ENCODE data around the gene C1QTNF2.
A peak's percentile ranks its signal among the peaks of the same experiment; 100 is the strongest.
"Not testable (repeated sequence)": the region's sequence is repeated elsewhere in the genome, so short reads cannot be mapped to it uniquely, and the experiment has no call there.

C1QTNF2 gene

DNA sequence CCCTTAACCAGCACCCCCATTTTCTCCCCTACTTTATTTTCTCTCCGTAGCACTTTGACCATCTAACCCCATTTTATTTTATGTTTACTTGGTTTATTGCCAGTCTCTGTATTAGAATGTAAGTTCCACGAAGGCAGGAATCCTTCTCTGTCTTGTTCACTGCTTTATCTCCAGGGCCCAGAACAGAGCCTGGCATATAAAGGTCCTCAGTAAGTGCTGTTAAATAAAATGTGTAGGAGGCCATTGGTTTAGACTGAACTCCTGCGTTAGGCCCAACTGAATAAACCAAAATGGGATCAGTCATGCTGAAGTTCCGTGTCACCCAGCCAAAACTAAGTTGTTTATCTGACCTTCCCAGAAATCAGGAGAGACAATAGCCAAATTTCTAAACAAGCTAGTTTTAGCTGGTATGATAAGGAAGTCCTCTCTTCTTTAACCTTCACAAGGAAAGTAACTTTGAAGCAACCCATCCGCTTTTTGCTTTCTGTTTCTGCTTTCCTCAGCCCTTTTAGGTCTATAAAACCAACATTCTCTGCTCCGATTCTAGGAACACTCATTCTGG lies 29.0 kb downstream of the C1QTNF2 start:
- no peak for DNase-seq

DNA sequence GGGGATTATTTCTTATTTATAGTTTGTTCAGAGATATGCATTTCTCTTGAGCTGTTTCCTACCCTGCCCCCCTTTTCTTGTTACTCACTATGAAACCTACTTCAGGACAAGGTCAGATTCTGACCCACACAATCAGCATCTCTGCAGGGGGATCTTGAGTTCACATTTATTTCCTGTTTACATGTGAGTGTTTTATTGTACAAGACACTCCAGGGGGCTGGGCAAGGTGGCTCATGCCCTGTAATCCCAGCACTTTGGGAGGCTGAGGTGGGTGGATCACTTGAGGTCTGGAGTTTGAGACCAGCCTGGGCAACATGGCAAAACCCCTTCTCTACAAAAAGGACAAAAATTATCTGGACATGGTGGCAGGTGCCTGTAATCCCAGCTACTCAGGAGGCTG lies 29.9 kb downstream of the C1QTNF2 start:
- not testable (repeated sequence) for DNase-seq

DNA sequence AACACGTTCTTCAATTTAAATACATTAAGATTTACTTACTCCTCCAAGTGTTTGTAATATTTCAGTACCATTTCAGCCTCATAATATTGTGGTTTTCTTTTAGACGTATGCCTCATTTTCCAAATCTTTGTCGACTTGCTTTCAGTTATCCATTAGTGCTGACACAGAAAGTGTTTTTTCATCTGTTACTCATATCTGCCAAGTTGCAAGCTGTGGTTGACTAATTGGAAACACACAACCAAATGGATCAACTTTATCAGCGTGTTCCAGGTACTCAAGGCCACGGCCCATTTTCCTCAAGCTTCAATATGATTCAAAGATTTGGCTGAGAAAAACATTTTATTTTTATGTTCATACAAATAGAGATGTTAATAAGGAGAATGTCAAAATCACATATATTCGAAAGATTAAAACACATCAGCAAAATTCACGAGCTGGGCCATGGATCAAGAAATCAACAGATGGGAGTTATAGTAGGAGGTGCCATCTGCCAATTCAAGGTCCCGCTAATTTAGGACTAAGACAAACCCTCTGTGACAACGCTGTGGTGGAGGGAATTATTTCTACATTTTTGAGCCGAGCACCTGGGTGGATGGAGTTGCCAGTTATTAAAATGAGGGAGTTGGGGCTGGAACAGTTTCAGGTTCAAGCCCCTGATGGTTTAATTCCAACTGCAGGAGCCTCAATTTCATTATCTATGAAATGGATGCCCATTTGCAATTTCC lies 30.9 kb downstream of the C1QTNF2 start:
- peak; percentile 6 for DNase-seq

DNA sequence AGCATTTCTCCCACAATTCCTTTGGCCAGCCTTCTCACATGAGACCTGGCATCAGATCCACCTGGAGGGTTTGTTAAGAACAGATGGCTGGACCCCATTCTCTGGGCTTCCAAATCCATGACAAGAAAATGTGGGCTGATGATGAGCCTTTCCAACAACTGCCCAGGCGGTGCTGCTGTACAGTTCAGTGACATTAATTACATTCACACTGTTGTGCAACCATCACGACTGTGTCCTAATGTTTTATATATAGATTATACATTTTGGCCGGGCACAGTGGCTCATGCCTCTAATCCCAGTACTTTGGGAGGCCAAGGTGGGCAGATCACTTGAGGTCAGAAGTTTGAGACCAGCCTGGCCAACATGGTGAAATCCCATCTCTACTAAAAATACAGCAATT lies 35.7 kb downstream of the C1QTNF2 start:
- not testable (repeated sequence) for DNase-seq

DNA sequence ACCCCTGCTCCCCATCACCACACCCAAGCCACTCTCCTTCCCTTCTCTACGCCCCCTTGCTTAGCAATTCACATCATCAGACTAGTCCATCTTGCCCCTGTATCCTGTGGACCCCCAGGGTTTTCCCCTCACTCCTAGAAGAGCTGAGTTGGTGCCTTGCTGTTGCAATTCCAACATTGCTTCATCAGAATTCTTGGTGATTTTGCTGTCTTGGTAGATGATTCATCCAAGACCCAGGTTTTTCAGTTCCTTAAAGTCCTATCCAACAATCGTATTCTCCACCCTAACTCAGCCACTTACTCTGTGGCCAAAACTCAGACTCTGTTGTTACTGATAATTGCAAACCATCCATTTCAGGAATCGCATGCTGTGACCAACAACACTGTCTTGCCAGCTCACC lies 36.7 kb downstream of the C1QTNF2 start:
- peak; percentile 23 for DNase-seq

DNA sequence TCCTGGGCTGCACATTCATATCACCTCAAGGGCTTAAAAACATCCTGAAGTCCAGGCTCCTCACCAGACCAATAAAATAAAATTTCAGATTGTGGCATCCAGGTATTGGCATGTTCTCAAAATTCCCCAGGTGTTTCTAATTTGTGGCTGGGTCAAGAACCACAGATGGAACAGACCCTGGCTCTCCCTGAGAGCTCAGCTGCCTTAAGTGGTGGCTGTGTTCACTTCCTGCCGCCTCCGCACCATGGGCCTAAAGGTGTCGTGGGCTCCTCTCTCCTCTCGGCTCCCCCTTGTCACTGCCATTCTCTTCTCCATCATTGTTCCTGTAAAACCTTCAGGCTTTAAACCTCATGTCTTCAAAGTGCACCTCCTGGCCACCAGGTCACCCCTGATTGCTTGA lies 40.2 kb downstream of the C1QTNF2 start:
- DNase-seq = no peak

DNA sequence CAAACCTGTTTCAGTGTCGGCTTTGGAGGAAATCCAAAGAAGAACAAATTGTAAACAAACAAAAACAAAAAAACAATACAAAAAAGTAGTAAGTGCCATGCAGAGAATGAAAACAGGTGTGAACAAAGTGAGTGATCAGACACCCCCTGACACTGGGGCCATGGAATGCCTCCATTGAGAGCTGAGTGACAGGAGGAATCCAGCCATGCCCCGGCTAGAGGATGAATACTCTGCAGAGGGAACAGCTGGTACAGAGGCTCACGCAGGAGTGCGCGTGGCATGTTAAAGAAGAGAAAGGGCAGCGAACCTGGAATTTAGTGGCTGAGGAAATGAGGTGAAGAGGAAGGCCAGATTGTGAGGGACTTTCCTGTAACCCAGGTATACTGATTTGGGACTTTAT lies 42.6 kb downstream of the C1QTNF2 start:
- no peak for DNase-seq

DNA sequence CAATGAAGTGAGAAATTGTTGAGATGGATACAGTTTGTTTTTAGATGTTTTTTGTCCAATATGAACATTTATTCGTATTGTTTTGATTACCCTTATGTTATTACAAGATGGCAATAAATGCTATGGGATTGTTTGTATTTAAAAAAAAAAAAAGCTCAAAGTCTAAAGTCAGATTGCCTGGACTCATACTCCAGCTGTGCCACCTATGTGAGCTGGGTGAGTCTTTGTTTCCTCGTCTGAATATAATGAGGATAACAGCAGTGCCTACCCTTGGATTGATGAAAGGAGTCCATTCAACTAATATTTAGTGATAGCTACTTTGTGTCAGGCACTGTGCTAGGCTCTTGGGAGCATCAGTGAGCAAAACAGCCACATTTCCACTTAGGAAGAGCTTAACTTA lies 43.4 kb downstream of the C1QTNF2 start:
- DNase-seq = no peak

DNA sequence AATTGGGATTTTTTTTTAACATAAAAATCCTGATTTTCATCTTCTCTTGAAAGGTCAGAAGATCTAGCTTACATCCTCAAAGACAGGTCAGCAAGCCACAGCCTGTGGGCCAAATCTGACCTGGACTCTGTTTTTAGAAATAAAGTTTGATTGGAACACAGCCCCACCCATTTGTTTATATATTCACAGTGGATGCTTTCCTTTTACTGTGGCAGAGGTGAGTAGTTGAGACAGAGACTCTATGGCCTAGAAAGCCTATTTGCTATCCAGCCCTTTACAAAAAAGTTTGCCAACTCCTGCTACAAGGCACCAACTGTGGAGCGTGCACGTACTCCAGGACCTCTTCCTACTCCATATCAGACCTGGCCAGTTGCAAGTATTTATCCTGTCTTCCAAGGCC lies 44.7 kb downstream of the C1QTNF2 start:
- DNase-seq = no peak

DNA sequence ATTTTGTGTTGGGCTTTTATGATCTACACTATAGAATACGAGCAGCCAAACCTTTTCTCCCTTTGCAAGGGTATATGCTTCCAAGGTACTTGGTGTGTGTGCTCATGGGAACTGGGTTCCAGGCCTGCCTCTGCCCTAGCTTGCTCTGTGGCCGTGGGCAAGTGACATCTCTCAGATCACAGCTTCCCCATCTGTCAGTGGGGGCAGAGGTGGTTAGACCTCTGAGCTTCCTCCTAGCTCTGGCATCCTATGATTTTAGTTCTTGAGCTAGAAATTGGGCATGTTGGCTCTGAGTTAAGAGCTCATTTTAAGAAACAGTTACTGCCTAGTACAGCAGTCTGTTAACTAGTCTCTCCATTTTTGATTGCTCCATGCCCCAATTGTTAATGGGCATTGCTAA lies 45.5 kb downstream of the C1QTNF2 start:
- no peak for DNase-seq

DNA sequence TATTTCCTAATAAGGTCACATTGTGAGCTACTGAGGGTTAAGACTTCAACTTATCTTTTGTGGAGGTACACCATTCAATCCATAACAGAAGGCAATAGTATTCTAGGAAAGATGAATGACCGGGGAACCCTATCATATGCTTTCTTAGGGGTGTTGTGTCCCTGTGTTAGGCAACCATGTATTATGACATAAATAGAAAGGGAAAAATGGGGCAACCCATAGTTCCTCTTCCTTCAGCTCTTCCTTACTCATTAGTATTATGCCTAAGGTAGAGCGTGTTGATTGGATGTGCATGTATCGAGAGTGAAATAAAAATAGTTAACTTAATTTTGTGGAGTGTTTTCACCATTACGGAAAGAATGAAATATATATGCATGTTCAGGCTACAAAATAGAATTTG lies 52.0 kb downstream of the C1QTNF2 start:
- no peak for DNase-seq

DNA sequence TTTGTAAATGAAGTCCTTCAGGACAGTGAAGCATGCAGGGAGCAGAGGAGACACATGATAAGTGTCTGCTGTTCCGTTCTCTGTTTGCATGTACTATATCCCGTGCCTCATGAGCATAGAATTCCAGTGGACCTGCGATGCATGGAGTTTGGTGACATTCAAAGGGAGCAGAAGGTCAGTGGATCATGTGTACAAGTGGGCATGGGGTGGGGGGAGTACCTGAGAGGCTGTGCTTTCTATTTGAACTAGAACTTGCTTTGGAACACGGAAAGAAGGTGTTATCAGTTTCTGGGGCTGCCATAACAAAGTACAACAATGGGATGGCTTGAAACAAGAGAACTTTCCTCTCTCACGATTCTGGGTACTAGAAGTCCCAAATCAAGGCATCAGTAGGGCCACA lies 53.0 kb downstream of the C1QTNF2 start:
- DNase-seq = no peak

DNA sequence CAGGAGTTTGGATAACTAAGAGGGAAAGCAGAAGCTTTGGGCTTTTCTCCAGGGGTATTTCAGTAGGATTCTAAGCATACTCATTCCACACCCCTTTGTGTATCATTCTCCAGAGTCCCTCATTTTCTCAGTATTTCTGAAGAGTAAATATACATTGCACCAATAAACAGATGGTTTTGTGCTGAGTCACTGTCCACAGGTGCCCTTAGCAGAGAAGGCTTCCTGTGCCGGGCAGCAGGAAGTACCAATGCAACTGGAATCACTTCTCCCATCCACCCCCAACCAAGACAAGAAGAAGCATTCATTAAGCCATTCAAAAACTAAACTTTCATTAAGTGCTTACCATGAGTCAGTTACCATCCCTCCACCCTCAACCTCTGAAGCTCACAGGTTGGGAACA lies 54.5 kb downstream of the C1QTNF2 start:
- DNase-seq = no peak

DNA sequence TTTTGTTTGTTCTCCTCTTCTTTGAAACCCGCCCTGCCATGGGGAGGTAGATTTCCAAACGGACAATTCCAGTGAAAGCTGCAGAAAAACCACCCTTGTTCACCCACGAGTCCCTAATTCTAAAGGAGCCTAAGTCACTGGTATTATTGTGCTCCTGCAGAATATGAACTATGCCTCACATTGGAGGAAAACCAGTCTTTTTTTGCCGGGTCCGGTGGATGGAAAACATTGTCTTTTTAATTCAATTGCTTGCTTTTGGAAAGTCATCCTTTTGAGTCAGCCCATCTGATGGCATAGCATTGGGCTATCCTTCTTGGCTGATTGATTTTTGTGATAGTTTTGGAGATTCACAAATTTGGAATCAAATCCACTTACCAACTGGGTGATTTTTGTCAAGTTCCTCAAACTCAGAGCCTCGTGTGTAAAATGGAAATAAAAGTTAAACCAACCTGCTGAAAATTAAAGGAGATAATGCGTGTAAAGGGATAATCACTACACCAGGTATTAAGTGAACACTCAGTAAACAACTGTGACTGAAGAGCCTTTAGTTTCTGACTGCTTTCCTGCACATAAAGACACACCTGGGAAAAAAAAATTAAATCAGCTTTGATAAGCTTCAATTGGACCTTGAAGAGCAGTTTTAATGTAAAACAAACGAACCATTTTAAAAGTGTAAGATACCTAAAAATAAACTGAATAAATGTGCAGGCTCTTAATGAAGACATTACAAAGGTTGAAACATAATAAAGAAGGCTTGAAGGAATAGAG lies 57.3 kb downstream of the C1QTNF2 start:
- no peak for DNase-seq

DNA sequence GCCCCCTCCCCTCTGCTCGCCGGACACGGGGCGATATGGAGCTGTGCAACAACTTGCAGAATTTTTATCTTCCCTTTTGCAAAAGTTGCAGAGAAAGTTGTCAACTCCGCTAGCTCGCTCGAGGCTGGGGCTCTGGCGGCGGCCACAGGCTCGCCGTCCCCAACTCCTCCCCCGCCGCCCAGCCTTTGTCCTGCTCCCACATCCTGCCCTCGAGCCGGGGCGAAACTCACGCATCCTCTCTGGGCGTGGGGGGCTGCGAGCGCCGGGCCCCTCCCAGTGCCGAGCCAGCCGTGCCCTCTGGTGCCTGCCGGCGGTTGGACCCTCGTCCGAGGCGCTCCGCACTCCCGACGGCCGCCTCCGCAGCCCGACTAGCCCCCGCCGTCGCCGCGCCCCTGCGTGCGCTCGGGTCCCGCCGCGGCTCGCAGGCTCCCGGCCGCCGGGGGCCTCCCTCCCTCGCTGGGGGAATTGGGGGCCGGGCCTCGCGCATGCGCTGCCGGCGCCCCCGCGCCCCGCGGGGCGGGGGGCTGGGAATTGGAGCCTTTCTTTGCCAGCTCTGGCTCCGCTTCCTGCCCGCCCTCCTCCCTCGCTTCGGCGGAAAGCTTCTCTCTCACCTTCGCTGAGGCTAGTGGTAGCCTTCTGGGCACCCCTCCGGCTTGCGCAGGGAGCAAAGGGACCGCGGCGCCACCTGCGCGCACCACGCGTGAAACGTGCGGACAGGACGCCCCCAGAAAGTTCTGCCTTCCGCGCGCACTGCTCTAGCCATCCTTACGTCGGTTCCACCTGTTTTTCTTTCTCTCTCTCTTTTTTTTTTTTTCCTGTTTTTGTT lies 58.1 kb downstream of the C1QTNF2 start, which contains the start of gene CCNJL:
Gene CCNJL, minus strand, starts transcription at position 431 of the 826 bp plus-strand sequence. CDS start 641 bp downstream, outside the sequence.
- peak; percentile 68 for DNase-seq

DNA sequence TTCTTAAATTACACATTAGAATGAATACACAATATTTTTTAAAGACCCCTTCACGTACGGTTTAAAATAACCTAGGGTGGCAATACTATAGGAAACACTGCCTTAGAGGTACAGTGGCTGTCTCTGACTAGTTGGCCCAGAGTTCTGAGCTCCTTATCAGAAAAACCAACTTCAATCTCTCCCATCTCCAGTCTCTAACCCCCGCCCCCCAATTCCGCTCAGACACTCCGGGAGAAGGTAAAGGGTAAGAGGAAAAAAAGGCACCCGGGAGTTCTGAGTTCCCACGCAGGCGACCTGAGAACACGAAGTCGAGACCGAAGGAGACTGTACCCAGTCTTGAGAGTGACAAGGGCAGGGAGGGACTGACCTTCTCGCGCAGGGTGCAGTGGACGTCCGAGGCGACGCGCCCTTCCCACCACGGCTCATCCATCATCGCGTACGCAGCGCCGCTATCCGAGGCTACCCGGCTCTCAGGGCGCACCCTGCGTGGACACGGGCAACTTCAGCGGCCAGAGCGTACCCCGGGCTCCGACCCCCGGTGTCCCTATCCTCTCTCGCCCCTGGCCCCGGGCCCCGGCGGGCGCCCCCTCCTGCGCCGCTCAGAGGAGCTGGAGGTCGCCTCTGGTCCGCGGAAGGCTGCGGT lies 58.8 kb downstream of the C1QTNF2 start:
- peak; percentile 13 for DNase-seq

DNA sequence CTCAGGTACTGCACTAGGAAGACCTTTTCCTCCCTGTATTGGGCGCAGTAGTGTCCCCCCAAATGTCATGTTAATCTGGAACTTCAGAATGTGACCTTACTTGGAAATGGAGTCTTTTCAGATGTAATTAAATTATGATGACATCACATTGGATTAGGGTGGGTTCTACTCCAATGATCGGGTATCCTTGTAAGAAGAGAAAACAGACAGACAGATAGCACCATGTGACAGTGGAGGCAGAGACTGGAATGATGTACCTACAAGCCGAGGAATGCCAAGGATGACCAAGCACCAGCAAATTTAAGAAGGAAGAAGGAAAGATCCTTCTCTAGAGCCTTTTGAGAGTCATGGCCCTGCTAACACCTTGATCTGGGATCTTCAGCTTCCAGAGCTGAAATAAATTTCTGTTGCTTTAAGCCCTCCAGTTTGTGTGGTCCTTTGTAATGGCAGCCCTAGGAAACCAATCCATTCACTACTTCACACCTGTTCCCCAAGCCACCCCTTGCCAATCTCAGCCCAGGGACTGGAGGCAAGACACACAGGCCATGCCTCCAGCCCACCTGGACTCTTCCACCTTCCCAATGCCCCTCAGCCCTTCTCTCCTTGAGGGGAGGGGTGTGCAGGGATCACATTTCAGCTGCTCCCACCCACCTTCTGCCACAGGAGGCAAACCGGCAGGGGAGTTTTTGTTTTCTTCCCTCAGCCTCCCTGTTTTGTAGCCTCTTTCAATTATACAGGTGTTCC lies 59.7 kb downstream of the C1QTNF2 start:
- DNase-seq = no peak

DNA sequence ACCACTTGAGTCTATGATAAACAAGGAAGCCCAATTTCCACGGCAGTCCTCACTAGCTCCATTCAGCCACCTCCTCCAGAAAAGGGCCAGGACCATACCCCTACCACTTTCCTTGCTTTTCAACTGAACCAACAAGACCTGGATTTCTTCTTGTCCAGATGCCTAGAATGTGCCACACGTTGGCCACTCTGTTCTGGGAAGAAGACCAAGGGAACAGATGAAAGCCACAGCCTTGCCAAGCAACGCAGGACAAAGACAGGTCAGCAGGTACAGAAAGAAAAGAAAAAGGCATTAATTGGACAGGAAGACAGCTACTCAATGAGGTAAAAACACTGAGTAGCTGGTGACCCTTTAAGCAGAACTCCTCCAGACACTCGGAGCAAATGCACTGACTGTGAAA lies 60.3 kb downstream of the C1QTNF2 start:
- DNase-seq = no peak

DNA sequence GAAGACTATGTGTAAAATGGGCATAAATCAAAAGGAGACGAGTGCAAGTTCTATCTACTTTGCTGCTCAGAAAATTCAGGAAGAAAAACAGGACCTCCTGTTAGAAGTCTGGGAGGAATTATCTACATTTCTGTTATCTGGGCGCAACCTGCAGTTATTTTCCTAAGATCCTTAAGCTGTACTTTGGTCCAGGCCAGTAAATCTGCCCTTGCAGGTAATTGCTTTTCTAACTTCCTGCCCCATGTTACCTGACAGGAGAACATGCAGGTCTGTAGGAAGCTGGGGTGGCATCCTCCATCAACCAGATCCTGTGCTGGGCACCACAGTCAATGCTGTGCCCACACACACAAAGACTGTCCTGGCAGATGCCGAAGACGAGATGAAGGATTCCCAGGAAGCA lies 63.7 kb downstream of the C1QTNF2 start:
- no peak for DNase-seq

DNA sequence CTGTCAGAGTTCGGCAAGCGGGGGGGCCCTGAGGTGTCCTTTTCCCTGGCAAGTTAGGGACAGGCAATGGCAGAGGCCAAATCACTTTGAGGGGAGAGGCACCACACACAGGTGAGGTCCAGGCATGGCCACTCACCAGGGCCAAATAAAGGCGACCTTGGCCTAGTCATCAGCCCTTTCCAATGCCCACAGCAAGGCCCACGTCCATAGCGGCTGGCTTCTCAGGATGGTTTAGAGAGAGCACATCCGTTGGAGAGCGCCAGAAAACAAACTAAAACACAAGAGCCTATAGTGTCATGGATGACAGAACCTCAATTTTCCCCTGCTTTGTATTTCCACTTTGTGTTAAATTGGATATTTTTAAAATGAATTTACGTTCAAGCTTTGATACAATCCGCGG lies 65.1 kb downstream of the C1QTNF2 start:
- no peak for DNase-seq

DNA sequence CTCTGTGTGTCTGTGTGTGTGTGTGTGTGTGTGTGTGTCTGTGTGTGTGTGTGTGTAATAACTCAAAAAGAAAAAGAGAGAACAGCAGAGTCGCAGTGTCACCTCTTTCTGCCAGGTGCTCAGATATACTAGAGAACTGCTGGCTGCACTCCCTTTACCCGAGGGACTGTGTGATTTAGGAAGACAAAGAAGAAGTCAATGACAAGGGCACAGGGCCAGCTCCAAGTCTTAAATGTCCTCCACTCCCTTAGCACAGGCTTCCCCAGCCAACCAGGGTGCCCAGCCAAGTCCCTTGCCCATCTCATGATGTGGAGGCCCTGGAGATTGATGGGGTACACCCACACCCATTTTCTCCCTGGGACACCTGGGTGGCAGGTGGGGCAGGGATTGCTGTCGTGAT lies 66.7 kb downstream of the C1QTNF2 start:
- DNase-seq = no peak

DNA sequence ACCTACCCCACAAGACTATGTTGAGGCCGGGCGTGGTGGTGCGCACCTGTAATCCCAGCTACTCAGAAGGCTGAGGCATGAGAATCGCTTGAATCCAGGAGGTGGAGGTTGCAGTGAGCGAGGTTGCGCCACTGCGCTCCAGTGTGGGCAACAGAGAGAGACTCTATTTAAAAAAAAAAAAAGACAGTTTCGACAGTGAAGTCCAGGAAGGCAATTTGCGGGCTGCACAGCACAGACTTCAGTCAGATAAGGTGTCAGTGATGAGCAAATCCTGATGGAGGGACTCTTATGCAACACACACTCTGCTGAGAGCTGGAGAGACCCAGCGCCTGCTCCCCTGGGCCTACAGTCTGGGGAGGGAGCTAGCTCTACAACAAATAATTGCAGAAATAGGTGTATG lies 72.2 kb downstream of the C1QTNF2 start:
- DNase-seq = no peak

All from fibroblast of skin of scalp (primary cell).